ENCODE results near the gene VGF.

VGF gene

GRCh38 chr7:101166909-101167644 lies 1.7 kb upstream of the VGF start:
- no peaks in the 10 kb centered on the region for H3K9me3 ChIP-seq (ENCODE audit: control insufficient read depth in 2 of 2, low read length in 2 of 2)
- peaks cover 62 to 69% of the 10 kb centered on the region in 2 donors for H3K27me3 ChIP-seq (ENCODE audit: control insufficient read depth in 2 of 2, insufficient read depth in 2 of 2, low read length in 2 of 2)
- H3K27ac ChIP-seq (ENCODE audit: low read depth in 2 of 2, low read length in 2 of 2) = no peak overlapping the region
- H3K4me3 ChIP-seq (ENCODE audit: low read length in 2 of 2) = no peak overlapping the region
- peaks cover 15 to 21% of the 10 kb centered on the region in 2 donors for H3K4me1 ChIP-seq (ENCODE audit: control insufficient read depth in 2 of 2, insufficient read depth in 2 of 2, low read length in 2 of 2)
- H3K36me3 ChIP-seq (ENCODE audit: control insufficient read depth in 2 of 2, insufficient read depth in 2 of 2, low read length in 2 of 2) = no peaks in the 10 kb centered on the region
- H3K9ac ChIP-seq (ENCODE audit: low read depth in 1 of 2, low read length in 2 of 2) = no peak overlapping the region

GRCh38 chr7:101166648-101166908 lies 1.2 kb upstream of the VGF start:
- Histone ChIP-seq H3K27ac (ENCODE audit: low read depth in 2 of 2, low read length in 2 of 2) (no peak overlapping the region), H3K4me1 (ENCODE audit: control insufficient read depth in 2 of 2, insufficient read depth in 2 of 2, low read length in 2 of 2) (peaks cover 15 to 19% of the 10 kb centered on the region in 2 donors), H3K27me3 (ENCODE audit: control insufficient read depth in 2 of 2, insufficient read depth in 2 of 2, low read length in 2 of 2) (peaks cover 57 to 66% of the 10 kb centered on the region in 2 donors), H3K9ac (ENCODE audit: low read depth in 1 of 2, low read length in 2 of 2) (no peak overlapping the region), H3K9me3 (ENCODE audit: control insufficient read depth in 2 of 2, low read length in 2 of 2) (no peaks in the 10 kb centered on the region), H3K36me3 (ENCODE audit: control insufficient read depth in 2 of 2, insufficient read depth in 2 of 2, low read length in 2 of 2) (no peaks in the 10 kb centered on the region), H3K4me3 (ENCODE audit: low read length in 2 of 2) (no peak overlapping the region)

- Histone ChIP-seq H3K4me3 (ENCODE audit: low read length in 2 of 2) (peak overlapping the region in 1 of 2 donors; percentile 37), H3K27ac (ENCODE audit: low read depth in 2 of 2, low read length in 2 of 2) (no peak overlapping the region), H3K4me1 (ENCODE audit: control insufficient read depth in 2 of 2, insufficient read depth in 2 of 2, low read length in 2 of 2) (peaks cover 15 to 19% of the 10 kb centered on the region in 2 donors), H3K9me3 (ENCODE audit: control insufficient read depth in 2 of 2, low read length in 2 of 2) (no peaks in the 10 kb centered on the region), H3K27me3 (ENCODE audit: control insufficient read depth in 2 of 2, insufficient read depth in 2 of 2, low read length in 2 of 2) (peaks cover 52 to 61% of the 10 kb centered on the region in 2 donors), H3K36me3 (ENCODE audit: control insufficient read depth in 2 of 2, insufficient read depth in 2 of 2, low read length in 2 of 2) (no peaks in the 10 kb centered on the region), H3K9ac (ENCODE audit: low read depth in 1 of 2, low read length in 2 of 2) (no peak overlapping the region)
Observed at GRCh38 chr7:101165958-101166647, 734 bp upstream of the VGF start.

GRCh38 chr7:101164071-101164840 lies 1.1 kb downstream of the VGF start:
- H3K27me3 ChIP-seq (ENCODE audit: control insufficient read depth in 2 of 2, insufficient read depth in 2 of 2, low read length in 2 of 2) = peaks cover 38 to 44% of the 10 kb centered on the region in 2 donors
- peaks cover 10 to 12% of the 10 kb centered on the region in 2 donors for H3K4me1 ChIP-seq (ENCODE audit: control insufficient read depth in 2 of 2, insufficient read depth in 2 of 2, low read length in 2 of 2)
- peaks cover 5% of the 10 kb centered on the region in 2 donors for H3K36me3 ChIP-seq (ENCODE audit: control insufficient read depth in 2 of 2, insufficient read depth in 2 of 2, low read length in 2 of 2)
- no peak overlapping the region for H3K9ac ChIP-seq (ENCODE audit: low read depth in 1 of 2, low read length in 2 of 2)
- no peak overlapping the region for H3K27ac ChIP-seq (ENCODE audit: low read depth in 2 of 2, low read length in 2 of 2)
- no peaks in the 10 kb centered on the region for H3K9me3 ChIP-seq (ENCODE audit: control insufficient read depth in 2 of 2, low read length in 2 of 2)
- H3K4me3 ChIP-seq (ENCODE audit: low read length in 2 of 2) = no peak overlapping the region

- Histone ChIP-seq H3K9me3 (ENCODE audit: control insufficient read depth in 2 of 2, low read length in 2 of 2) (no peaks in the 10 kb centered on the region), H3K36me3 (ENCODE audit: control insufficient read depth in 2 of 2, insufficient read depth in 2 of 2, low read length in 2 of 2) (peaks cover 8 to 10% of the 10 kb centered on the region in 2 donors), H3K27me3 (ENCODE audit: control insufficient read depth in 2 of 2, insufficient read depth in 2 of 2, low read length in 2 of 2) (peaks cover 33 to 38% of the 10 kb centered on the region in 2 donors), H3K27ac (ENCODE audit: low read depth in 2 of 2, low read length in 2 of 2) (no peak overlapping the region), H3K4me1 (ENCODE audit: control insufficient read depth in 2 of 2, insufficient read depth in 2 of 2, low read length in 2 of 2) (peaks cover 9 to 12% of the 10 kb centered on the region in 2 donors), H3K9ac (ENCODE audit: low read depth in 1 of 2, low read length in 2 of 2) (no peak overlapping the region), H3K4me3 (ENCODE audit: low read length in 2 of 2) (peak overlapping the region; percentile 48 to 51)
Observed at GRCh38 chr7:101163279-101164070, 1.9 kb downstream of the VGF start.

GRCh38 chr7:101162551-101163278 lies 2.7 kb downstream of the VGF start:
- Histone ChIP-seq H3K27ac (ENCODE audit: low read depth in 2 of 2, low read length in 2 of 2) (no peak overlapping the region), H3K27me3 (ENCODE audit: control insufficient read depth in 2 of 2, insufficient read depth in 2 of 2, low read length in 2 of 2) (peaks cover 25 to 30% of the 10 kb centered on the region in 2 donors)

GRCh38 chr7:101161692-101162471 lies 3.5 kb downstream of the VGF start:
- Histone ChIP-seq H3K4me1 (ENCODE audit: control insufficient read depth in 2 of 2, insufficient read depth in 2 of 2, low read length in 2 of 2) (peaks cover 12 to 13% of the 10 kb centered on the region in 2 donors), H3K9me3 (ENCODE audit: control insufficient read depth in 2 of 2, low read length in 2 of 2) (no peaks in the 10 kb centered on the region), H3K9ac (ENCODE audit: low read depth in 1 of 2, low read length in 2 of 2) (no peak overlapping the region), H3K27ac (ENCODE audit: low read depth in 2 of 2, low read length in 2 of 2) (no peak overlapping the region), H3K36me3 (ENCODE audit: control insufficient read depth in 2 of 2, insufficient read depth in 2 of 2, low read length in 2 of 2) (peaks cover 12 to 16% of the 10 kb centered on the region in 2 donors), H3K4me3 (ENCODE audit: low read length in 2 of 2) (no peak overlapping the region), H3K27me3 (ENCODE audit: control insufficient read depth in 2 of 2, insufficient read depth in 2 of 2, low read length in 2 of 2) (peaks cover 17 to 23% of the 10 kb centered on the region in 2 donors)

More at GRCh38 chr7:101162551-101163278, 2.7 kb downstream of the VGF start:
- Histone ChIP-seq H3K9me3 (ENCODE audit: control insufficient read depth in 2 of 2, low read length in 2 of 2) (no peaks in the 10 kb centered on the region), H3K36me3 (ENCODE audit: control insufficient read depth in 2 of 2, insufficient read depth in 2 of 2, low read length in 2 of 2) (peaks cover 12 to 13% of the 10 kb centered on the region in 2 donors), H3K4me1 (ENCODE audit: control insufficient read depth in 2 of 2, insufficient read depth in 2 of 2, low read length in 2 of 2) (peaks cover 9 to 12% of the 10 kb centered on the region in 2 donors), H3K4me3 (ENCODE audit: low read length in 2 of 2) (peak overlapping the region in 1 of 2 donors; percentile 21), H3K9ac (ENCODE audit: low read depth in 1 of 2, low read length in 2 of 2) (no peak overlapping the region)

GRCh38 chr7:101160910-101161309 lies 4.5 kb downstream of the VGF start:
- Histone ChIP-seq H3K9me3 (ENCODE audit: control insufficient read depth in 2 of 2, low read length in 2 of 2) (no peaks in the 10 kb centered on the region), H3K4me1 (ENCODE audit: control insufficient read depth in 2 of 2, insufficient read depth in 2 of 2, low read length in 2 of 2) (peaks cover 11% of the 10 kb centered on the region in 2 donors), H3K36me3 (ENCODE audit: control insufficient read depth in 2 of 2, insufficient read depth in 2 of 2, low read length in 2 of 2) (peaks cover 12 to 16% of the 10 kb centered on the region in 2 donors), H3K27ac (ENCODE audit: low read depth in 2 of 2, low read length in 2 of 2) (no peak overlapping the region), H3K9ac (ENCODE audit: low read depth in 1 of 2, low read length in 2 of 2) (no peak overlapping the region), H3K27me3 (ENCODE audit: control insufficient read depth in 2 of 2, insufficient read depth in 2 of 2, low read length in 2 of 2) (peaks cover 12 to 18% of the 10 kb centered on the region in 2 donors), H3K4me3 (ENCODE audit: low read length in 2 of 2) (no peak overlapping the region)

Measured in mucosa of rectum (tissue), 2 donors.